Measurements from ENCODE around the gene FER.
"Not testable (repeated sequence)": the region's sequence is repeated elsewhere in the genome, so short reads cannot be mapped to it uniquely, and the experiment has no call there.

The FER gene

DNA sequence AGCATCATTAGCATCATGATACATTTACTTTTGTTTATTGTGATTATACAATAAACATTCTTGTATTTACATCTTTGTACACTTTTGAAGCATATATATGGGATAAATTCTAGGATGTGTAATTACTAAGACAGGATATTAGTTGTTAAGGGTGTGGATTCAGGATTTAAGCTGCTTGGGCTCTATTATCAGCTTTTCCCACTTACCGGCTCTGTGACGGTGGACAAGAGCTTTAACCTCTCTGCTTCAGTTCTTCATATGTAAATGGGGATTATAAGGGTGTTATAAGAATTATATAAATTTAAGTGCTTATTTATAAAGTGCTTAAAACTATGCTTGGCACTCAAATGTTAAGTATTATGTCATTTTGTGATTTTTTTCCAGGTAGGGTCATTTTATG, 131.1 kb downstream of the FER start:
- TF ChIP-seq, protein P1, sequence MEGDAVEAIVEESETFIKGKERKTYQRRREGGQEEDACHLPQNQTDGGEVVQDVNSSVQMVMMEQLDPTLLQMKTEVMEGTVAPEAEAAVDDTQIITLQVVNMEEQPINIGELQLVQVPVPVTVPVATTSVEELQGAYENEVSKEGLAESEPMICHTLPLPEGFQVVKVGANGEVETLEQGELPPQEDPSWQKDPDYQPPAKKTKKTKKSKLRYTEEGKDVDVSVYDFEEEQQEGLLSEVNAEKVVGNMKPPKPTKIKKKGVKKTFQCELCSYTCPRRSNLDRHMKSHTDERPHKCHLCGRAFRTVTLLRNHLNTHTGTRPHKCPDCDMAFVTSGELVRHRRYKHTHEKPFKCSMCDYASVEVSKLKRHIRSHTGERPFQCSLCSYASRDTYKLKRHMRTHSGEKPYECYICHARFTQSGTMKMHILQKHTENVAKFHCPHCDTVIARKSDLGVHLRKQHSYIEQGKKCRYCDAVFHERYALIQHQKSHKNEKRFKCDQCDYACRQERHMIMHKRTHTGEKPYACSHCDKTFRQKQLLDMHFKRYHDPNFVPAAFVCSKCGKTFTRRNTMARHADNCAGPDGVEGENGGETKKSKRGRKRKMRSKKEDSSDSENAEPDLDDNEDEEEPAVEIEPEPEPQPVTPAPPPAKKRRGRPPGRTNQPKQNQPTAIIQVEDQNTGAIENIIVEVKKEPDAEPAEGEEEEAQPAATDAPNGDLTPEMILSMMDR (IDR thresholded peaks at IDR 0.05): no peak
- Histone ChIP-seq H3K4me2 (ENCODE audit: low read length) (no peak overlapping the region), H3K4me1 (no peaks in the 10 kb centered on the region), H3K79me2 (no peaks in the 10 kb centered on the region), H3K4me3 (ENCODE audit: low read depth, low read length) (no peak overlapping the region), H3K27ac (no peak overlapping the region), H3K9me3 (ENCODE audit: control insufficient read depth, low read length) (no peaks in the 10 kb centered on the region), H3K36me3 (ENCODE audit: control insufficient read depth, insufficient read depth, low read length) (no peaks in the 10 kb centered on the region), H3K27me3 (ENCODE audit: control insufficient read depth, insufficient read depth, low read length) (no peaks in the 10 kb centered on the region), H2AFZ (no peak overlapping the region), H3K9ac (no peak overlapping the region)

DNA sequence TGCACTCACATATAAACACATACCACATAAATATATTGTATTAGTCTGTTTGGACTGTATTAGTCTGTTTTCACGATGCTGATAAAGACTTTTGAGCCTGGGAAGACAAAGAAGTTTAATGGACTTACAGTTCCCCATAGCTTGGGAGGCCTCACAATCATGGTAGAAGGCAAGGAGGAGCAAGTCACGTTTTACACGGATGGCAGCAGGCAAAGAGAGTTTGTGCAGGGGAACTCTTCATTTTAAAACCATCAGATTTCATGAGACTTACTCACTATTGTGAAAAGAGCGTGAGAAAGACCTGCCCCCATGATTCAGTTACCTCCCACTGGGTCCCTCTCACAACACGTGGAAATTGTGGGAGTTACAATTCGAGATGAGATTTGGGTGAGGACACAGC, 133.4 kb downstream of the FER start:
- Histone ChIP-seq H3K27ac (no peak overlapping the region), H3K4me2 (ENCODE audit: low read length) (no peak overlapping the region), H3K9me3 (ENCODE audit: control insufficient read depth, low read length) (no peaks in the 10 kb centered on the region), H3K9ac (no peak overlapping the region), H3K4me1 (no peaks in the 10 kb centered on the region), H3K36me3 (ENCODE audit: control insufficient read depth, insufficient read depth, low read length) (no peaks in the 10 kb centered on the region), H3K4me3 (ENCODE audit: low read depth, low read length) (no peak overlapping the region), H3K79me2 (no peaks in the 10 kb centered on the region), H3K27me3 (ENCODE audit: control insufficient read depth, insufficient read depth, low read length) (no peaks in the 10 kb centered on the region), H2AFZ (no peak overlapping the region)
- TF ChIP-seq, protein P1 (IDR thresholded peaks at IDR 0.05): no peak

DNA sequence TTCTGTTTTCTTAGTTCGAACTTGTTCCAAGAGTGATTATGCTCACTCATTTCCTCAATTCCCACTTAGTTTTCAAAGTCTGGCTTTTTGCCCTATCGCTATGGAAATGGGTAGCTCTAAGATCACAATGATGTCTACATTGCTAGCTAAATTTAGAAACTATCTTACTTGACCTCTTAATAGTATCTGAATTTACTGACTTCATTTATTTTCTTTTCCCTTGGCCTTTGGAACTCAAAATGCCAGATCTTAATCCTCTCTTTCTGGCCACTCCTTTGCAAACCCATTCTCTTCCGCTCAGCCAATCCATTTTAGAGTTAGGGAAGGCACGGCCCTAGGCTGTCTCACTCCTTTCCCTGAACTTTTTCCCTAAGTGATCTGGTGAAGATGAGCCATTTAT, 137.0 kb downstream of the FER start:
- H3K27ac ChIP-seq: no peak overlapping the region
- no peaks in the 10 kb centered on the region for H3K4me1 ChIP-seq
- H3K4me2 ChIP-seq (ENCODE audit: low read length): no peak overlapping the region
- no peaks in the 10 kb centered on the region for H3K9me3 ChIP-seq (ENCODE audit: control insufficient read depth, low read length)
- H3K4me3 ChIP-seq (ENCODE audit: low read depth, low read length): no peak overlapping the region
- no peak overlapping the region for H3K9ac ChIP-seq
- no peaks in the 10 kb centered on the region for H3K36me3 ChIP-seq (ENCODE audit: control insufficient read depth, insufficient read depth, low read length)
- TF ChIP-seq, protein P1 (IDR thresholded peaks at IDR 0.05): no peak
- no peak overlapping the region for H2AFZ ChIP-seq
- H3K79me2 ChIP-seq: no peaks in the 10 kb centered on the region
- H3K27me3 ChIP-seq (ENCODE audit: control insufficient read depth, insufficient read depth, low read length): no peaks in the 10 kb centered on the region

DNA sequence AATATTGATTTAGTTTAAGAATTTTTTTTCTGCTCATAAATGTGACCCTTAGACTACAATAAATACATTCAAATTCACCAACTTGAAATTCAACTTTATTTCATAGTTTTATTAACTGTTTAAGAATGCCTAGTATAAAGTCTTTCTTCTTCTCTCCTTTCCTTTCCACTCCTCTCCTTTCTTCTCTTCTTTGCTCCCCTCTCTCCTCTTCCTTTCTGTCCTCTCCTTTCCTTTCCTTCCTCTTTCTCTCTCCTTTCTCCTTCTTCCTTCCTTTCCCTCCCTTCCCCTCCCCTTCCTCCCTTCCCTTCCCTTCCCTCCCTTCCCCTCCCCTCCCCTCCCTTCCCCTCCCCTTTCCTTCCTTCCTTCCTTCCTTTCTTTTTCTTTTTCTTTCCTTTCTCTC, 150.6 kb downstream of the FER start:
- Histone ChIP-seq H3K27ac (no peak overlapping the region), H3K79me2 (no peaks in the 10 kb centered on the region), H3K4me1 (no peaks in the 10 kb centered on the region), H3K27me3 (ENCODE audit: control insufficient read depth, insufficient read depth, low read length) (no peaks in the 10 kb centered on the region), H2AFZ (no peak overlapping the region), H3K9ac (no peak overlapping the region), H3K36me3 (ENCODE audit: control insufficient read depth, insufficient read depth, low read length) (no peaks in the 10 kb centered on the region), H3K9me3 (ENCODE audit: control insufficient read depth, low read length) (no peaks in the 10 kb centered on the region), H3K4me2 (ENCODE audit: low read length) (no peak overlapping the region), H3K4me3 (ENCODE audit: low read depth, low read length) (no peak overlapping the region)
- TF ChIP-seq, protein P1 (IDR thresholded peaks at IDR 0.05): no peak

DNA sequence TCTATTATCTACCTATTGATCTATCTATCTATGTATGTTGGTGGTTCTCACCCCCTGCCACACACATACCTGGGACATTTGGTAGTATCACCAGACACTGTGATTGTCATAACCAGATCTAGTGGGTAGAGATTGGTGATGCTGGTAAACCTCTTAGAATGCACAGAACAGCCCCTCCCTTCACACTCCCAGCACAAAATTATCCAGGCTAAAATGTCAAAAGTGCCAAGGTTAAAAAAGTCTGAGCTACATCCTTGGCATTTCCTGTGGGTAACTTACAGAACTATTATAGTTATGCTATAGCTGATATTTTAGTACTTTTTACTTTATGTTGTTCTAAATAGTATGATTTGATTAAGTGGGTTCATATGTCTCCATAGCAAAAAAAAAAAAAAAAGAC, 151.0 kb downstream of the FER start:
- Histone ChIP-seq H3K4me1 (no peaks in the 10 kb centered on the region), H3K36me3 (ENCODE audit: control insufficient read depth, insufficient read depth, low read length) (no peaks in the 10 kb centered on the region), H3K9me3 (ENCODE audit: control insufficient read depth, low read length) (no peaks in the 10 kb centered on the region), H3K79me2 (no peaks in the 10 kb centered on the region), H3K27ac (no peak overlapping the region), H3K9ac (no peak overlapping the region), H3K27me3 (ENCODE audit: control insufficient read depth, insufficient read depth, low read length) (no peaks in the 10 kb centered on the region), H3K4me3 (ENCODE audit: low read depth, low read length) (no peak overlapping the region), H2AFZ (no peak overlapping the region), H3K4me2 (ENCODE audit: low read length) (no peak overlapping the region)
- TF ChIP-seq, protein P1 (IDR thresholded peaks at IDR 0.05): no peak

DNA sequence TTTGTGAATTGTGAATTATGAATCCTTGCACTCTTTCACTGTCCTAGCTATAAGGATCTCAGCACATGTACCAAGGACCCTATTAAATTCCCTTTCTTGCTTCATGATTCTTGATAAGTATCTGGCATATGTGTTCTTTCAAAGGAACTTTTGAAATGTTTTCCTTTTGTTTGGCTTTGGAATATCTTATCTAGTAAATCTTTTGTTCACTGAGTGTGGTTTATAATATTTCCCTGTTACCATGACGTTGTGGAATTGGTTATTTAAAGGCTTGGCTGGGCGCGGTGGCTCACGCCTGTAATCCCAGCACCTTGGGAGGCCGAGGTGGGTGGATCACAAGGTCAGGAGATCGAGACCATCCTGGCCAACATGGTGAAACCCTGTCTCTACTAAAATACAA, 151.5 kb downstream of the FER start:
- not testable (repeated sequence) for H3K4me1 ChIP-seq, H3K79me2 ChIP-seq

More for the DNA sequence above, 151.5 kb downstream of the FER start:
- H3K4me3 ChIP-seq (ENCODE audit: low read depth, low read length); H3K27me3 ChIP-seq (ENCODE audit: control insufficient read depth, insufficient read depth, low read length); H3K9ac ChIP-seq; H3K9me3 ChIP-seq (ENCODE audit: control insufficient read depth, low read length); H2AFZ ChIP-seq; H3K27ac ChIP-seq; H3K4me2 ChIP-seq (ENCODE audit: low read length); H3K36me3 ChIP-seq (ENCODE audit: control insufficient read depth, insufficient read depth, low read length): not testable (repeated sequence)

All from parathyroid adenoma (tissue), 2 donors.